ENCODE results near the gene MIA. TPM values are rescaled to one million over a fixed set of nuclear protein-coding genes. Genes with fewer than 3 reads are reported as not detected.
"Not testable (repeated sequence)": the region's sequence is repeated elsewhere in the genome, so short reads cannot be mapped to it uniquely, and the experiment has no call there.

The MIA gene
- total RNA-seq (0.26 TPM in 1 of 2 replicates, not detected in the other), polyA plus RNA-seq (0.99 TPM in 1 of 2 replicates, not detected in the other), polyA minus RNA-seq (ENCODE audit: low replicate concordance) (2.2 TPM in 1 of 2 replicates, not detected in the other)
- polyA plus RNA-seq (2012) = 2.0 TPM in 1 of 2 replicates, not detected in the other

DNA sequence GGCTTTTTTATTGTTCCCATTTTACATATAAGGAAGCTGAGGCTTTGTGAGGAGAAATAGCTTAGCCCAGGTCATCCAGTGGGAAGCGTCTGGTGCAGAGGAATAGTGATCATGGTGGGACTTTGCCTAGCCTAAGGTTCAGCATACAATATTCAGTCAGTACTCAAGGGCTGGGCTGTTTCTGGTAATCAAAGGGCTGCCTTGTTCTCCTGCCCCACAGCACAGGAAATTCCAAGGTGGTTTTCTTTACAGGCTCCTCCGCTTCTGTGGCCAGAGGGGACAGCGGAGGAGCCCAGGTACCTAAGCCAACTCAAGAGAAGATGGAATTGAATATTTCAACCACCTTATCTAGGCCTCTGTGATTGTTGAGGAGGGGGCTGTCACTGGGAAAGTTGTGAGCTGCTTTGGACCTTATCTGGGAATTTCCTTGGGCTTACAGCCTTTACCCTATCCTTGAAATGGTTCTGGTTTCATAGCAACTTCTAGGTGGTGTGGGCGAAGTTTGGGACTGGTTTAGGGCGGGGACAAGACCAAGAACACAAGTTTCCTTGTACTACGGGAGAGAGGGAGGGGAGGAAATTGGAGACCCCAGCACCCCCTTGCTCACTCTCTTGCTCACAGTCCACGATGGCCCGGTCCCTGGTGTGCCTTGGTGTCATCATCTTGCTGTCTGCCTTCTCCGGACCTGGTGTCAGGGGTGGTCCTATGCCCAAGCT is at the start of gene MIA:
Gene MIA, plus strand, starts transcription at position 606 of the 716 bp plus-strand sequence. Its CDS starts 22 bp downstream, at position 628.
- peaks cover under 1% of the 10 kb centered on the region for H3K36me3 ChIP-seq (ENCODE audit: control insufficient read depth, insufficient read depth, low read length)
- H3K4me2 ChIP-seq (ENCODE audit: extremely low read depth, insufficient read depth, low read length) = no peak within 1 kb of the TSS
- H3K9me3 ChIP-seq (ENCODE audit: control insufficient read depth, insufficient read depth, low read depth, low read length) = no peaks in the 10 kb centered on the region
- no peaks in the 10 kb centered on the region for H4K20me1 ChIP-seq (ENCODE audit: control insufficient read depth, extremely low read depth, insufficient read depth, low read length)
- TF ChIP-seq EZH2 (IDR thresholded peaks at IDR 0.05; ENCODE audit: low read length, missing control alignments) (no peak), CTCF (conservative IDR thresholded peaks at IDR 0.05 in 1 of 2, IDR thresholded peaks at IDR 0.05 in 1 of 2; ENCODE audit: low read depth in 1 of 2, low read length in 2 of 2) (no peak)
- no peak within 1 kb of the TSS for H2AFZ ChIP-seq (ENCODE audit: low read length)
- peaks cover 11% of the 10 kb centered on the region for H3K4me1 ChIP-seq (ENCODE audit: control insufficient read depth, extremely low read depth, insufficient read depth, low read length)
- H3K79me2 ChIP-seq (ENCODE audit: control insufficient read depth, insufficient read depth, low read length) = no peaks in the 10 kb centered on the region
- no peak within 1 kb of the TSS for H3K9ac ChIP-seq (ENCODE audit: insufficient read depth, low read length)
- H3K27me3 ChIP-seq (ENCODE audit: control insufficient read depth, insufficient read depth, low read length) = no peaks in the 10 kb centered on the region
- no peak within 1 kb of the TSS for H3K27ac ChIP-seq (ENCODE audit: insufficient read depth, low read length)
- DNase-seq (ENCODE audit: low read depth in 2 of 2) = peak in 1 of 2 donors; percentile 35
- H3K4me3 ChIP-seq (replicated peaks in 1 of 4; ENCODE audit: control extremely low read depth in 1 of 4, insufficient read depth in 1 of 4, low read depth in 3 of 4, low read length in 4 of 4) = no peak within 1 kb of the TSS

GRCh38 chr19:40726279-40726678 is 49.0 kb upstream of the MIA start:
- no peaks in the 10 kb centered on the region for H3K9me3 ChIP-seq (ENCODE audit: control insufficient read depth, insufficient read depth, low read depth, low read length)
- H3K79me2 ChIP-seq (ENCODE audit: control insufficient read depth, insufficient read depth, low read length) = peaks cover 16% of the 10 kb centered on the region
- no peak overlapping the region for H3K27ac ChIP-seq (ENCODE audit: insufficient read depth, low read length)
- no peak overlapping the region for H3K4me3 ChIP-seq (replicated peaks in 1 of 4; ENCODE audit: control extremely low read depth in 1 of 4, insufficient read depth in 1 of 4, low read depth in 3 of 4, low read length in 4 of 4)
- H3K36me3 ChIP-seq (ENCODE audit: control insufficient read depth, insufficient read depth, low read length) = peaks cover 9% of the 10 kb centered on the region
- no peak overlapping the region for H2AFZ ChIP-seq (ENCODE audit: low read length)
- no peak for TF ChIP-seq EZH2 (IDR thresholded peaks at IDR 0.05; ENCODE audit: low read length, missing control alignments)
- no peak for TF ChIP-seq CTCF (conservative IDR thresholded peaks at IDR 0.05 in 1 of 2, IDR thresholded peaks at IDR 0.05 in 1 of 2; ENCODE audit: low read depth in 1 of 2, low read length in 2 of 2)
- no peaks in the 10 kb centered on the region for H3K27me3 ChIP-seq (ENCODE audit: control insufficient read depth, insufficient read depth, low read length)
- DNase-seq (ENCODE audit: low read depth in 2 of 2) = peak in 1 of 2 donors; percentile 42
- H3K9ac ChIP-seq (ENCODE audit: insufficient read depth, low read length) = no peak overlapping the region
- H3K4me1 ChIP-seq (ENCODE audit: control insufficient read depth, extremely low read depth, insufficient read depth, low read length) = no peaks in the 10 kb centered on the region
- H4K20me1 ChIP-seq (ENCODE audit: control insufficient read depth, extremely low read depth, insufficient read depth, low read length) = no peaks in the 10 kb centered on the region
- H3K4me2 ChIP-seq (ENCODE audit: extremely low read depth, insufficient read depth, low read length) = no peak overlapping the region

- H3K36me3 ChIP-seq (ENCODE audit: control insufficient read depth, insufficient read depth, low read length) = peaks cover 17% of the 10 kb centered on the region
- H3K9ac ChIP-seq (ENCODE audit: insufficient read depth, low read length); H3K27ac ChIP-seq (ENCODE audit: insufficient read depth, low read length); H3K4me1 ChIP-seq (ENCODE audit: control insufficient read depth, extremely low read depth, insufficient read depth, low read length); H3K79me2 ChIP-seq (ENCODE audit: control insufficient read depth, insufficient read depth, low read length); H3K9me3 ChIP-seq (ENCODE audit: control insufficient read depth, insufficient read depth, low read depth, low read length); H4K20me1 ChIP-seq (ENCODE audit: control insufficient read depth, extremely low read depth, insufficient read depth, low read length); H3K4me3 ChIP-seq (replicated peaks in 1 of 4; ENCODE audit: control extremely low read depth in 1 of 4, insufficient read depth in 1 of 4, low read depth in 3 of 4, low read length in 4 of 4); H3K27me3 ChIP-seq (ENCODE audit: control insufficient read depth, insufficient read depth, low read length); H2AFZ ChIP-seq (ENCODE audit: low read length); H3K4me2 ChIP-seq (ENCODE audit: extremely low read depth, insufficient read depth, low read length); DNase-seq (ENCODE audit: low read depth in 2 of 2): not testable (repeated sequence)
Measured at GRCh38 chr19:40730065-40730464, 45.3 kb upstream of the MIA start.

DNA sequence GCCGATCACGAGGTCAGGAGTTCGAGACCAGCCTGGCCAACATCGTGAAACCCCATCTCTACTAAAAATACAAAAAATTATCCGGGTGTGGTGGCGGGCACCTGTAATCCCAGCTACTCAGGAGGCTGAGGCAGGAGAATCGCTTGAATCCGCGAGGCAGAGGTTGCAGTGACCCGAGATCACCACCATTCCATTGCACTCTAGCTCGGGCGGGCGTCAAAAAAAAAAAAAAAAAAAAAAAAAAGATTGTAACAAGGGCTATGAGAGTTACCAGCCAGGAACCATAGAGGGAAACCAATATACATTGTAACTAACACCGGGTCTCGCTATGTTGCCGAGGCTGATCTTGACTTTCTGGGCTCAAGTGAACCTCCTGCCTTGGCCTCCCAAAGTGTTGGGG is 43.0 kb upstream of the MIA start:
- H3K27ac ChIP-seq (ENCODE audit: insufficient read depth, low read length); H3K9ac ChIP-seq (ENCODE audit: insufficient read depth, low read length): not testable (repeated sequence)
- H3K36me3 ChIP-seq (ENCODE audit: control insufficient read depth, insufficient read depth, low read length) = peaks cover 18% of the 10 kb centered on the region

More for the DNA sequence above, 43.0 kb upstream of the MIA start:
- H3K79me2 ChIP-seq (ENCODE audit: control insufficient read depth, insufficient read depth, low read length); H2AFZ ChIP-seq (ENCODE audit: low read length); H3K4me3 ChIP-seq (replicated peaks in 1 of 4; ENCODE audit: control extremely low read depth in 1 of 4, insufficient read depth in 1 of 4, low read depth in 3 of 4, low read length in 4 of 4); H3K9me3 ChIP-seq (ENCODE audit: control insufficient read depth, insufficient read depth, low read depth, low read length); H4K20me1 ChIP-seq (ENCODE audit: control insufficient read depth, extremely low read depth, insufficient read depth, low read length); H3K4me2 ChIP-seq (ENCODE audit: extremely low read depth, insufficient read depth, low read length); DNase-seq (ENCODE audit: low read depth in 2 of 2); H3K27me3 ChIP-seq (ENCODE audit: control insufficient read depth, insufficient read depth, low read length); H3K4me1 ChIP-seq (ENCODE audit: control insufficient read depth, extremely low read depth, insufficient read depth, low read length): not testable (repeated sequence)

Data from fibroblast of lung (primary cell).